GM12892 (cell line): ENCODE data around the gene S100A2.

ENCODE experiments used
- POLR2A ChIP-seq: IDR thresholded peaks from 2 replicates; pipeline ENCODE4 v1.6.1; 2011; ENCODE audit warnings: low read depth, low read length, control low read depth
- POLR2AphosphoS5 ChIP-seq: IDR thresholded peaks from 2 replicates; pipeline ENCODE4 v1.6.1; 2011; ENCODE audit warnings: low read depth, low read length, control low read depth

DNA sequence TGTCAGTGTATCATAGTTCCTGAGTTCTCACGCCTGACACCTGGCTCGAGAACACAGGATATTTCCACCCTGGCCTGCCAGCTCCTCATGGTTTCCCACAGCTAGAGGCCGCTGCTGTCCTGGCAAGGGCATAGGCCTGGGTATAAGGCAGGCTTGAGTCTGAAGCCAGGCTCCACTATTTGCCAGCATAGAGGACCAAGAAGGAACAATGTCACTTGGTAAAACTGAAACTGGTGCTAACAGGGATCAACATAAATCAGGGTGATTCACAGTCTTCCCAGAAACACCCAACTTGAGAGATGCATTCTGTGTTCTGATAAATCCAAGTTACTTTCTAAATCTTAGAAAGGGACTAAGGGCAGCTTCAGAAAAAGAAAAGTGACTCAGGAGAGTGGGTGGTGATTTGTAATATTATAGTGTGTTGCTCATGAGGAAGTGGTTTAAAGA, 6.9 kb upstream of the S100A2 start:
- TF ChIP-seq POLR2AphosphoS5 (no peak), POLR2A (no peak)
